Endothelial cell of umbilical vein (primary cell): ENCODE data around the gene GRAMD1B. TPM values are rescaled to one million over a fixed set of nuclear protein-coding genes. Genes with fewer than 3 reads are reported as not detected.
"Not testable (repeated sequence)": the region's sequence is repeated elsewhere in the genome, so short reads cannot be mapped to it uniquely, and the experiment has no call there.

ENCODE experiments used
- BruUV-seq: library from RNA; stranded (reverse); fragments of 400-500 nt; replicated peaks from 2 replicates; lab custom pipeline; 2021; lab: Mats Ljungman, UMichigan
- CTCF ChIA-PET: fragments of 300-600, 350-600 bp; sonication (Branson Sonifier 250); formaldehyde crosslinking; loops from one replicate; lab custom pipeline; 2021; ENCODE audit warnings: antibody characterized with exemption, inconsistent platforms; lab: Charles Lee
- POLR2A ChIA-PET: fragments of 300-600, 350-600 bp; sonication (Branson Sonifier 250); formaldehyde crosslinking; loops from one replicate; lab custom pipeline; 2021; ENCODE audit warnings: antibody characterized with exemption, inconsistent platforms; lab: Charles Lee
- DNase-seq: peaks from one replicate; pipeline ENCODE4 v3.0.0-alpha.2; 2011; ENCODE audit warnings: low read depth, low spot score
- FAIRE-seq: peaks from 2 replicates; lab custom pipeline; 2011; peaks lifted over from hg19 to GRCh38; lab: Jason Lieb, UNC
- H2AFZ ChIP-seq: 2 replicates; pipeline ENCODE4 v1.6.0; 2012; ENCODE audit warnings: low read depth, low read length, control low read depth, inconsistent platforms
- H3K27ac ChIP-seq: 2 replicates; pipeline ENCODE4 v1.5.1; 2011; ENCODE audit warnings: low read depth, mild to moderate bottlenecking, control low read depth, low read length, moderate library complexity; ENCODE audit not compliant: insufficient read depth
- H3K27me3 ChIP-seq, 2 experiments: 2 replicates each; pipeline versions ENCODE4 v1.6.0 to v1.6.1; 2011; ENCODE audit warnings: low read length in 2 of 2, mixed read lengths in 1 of 2; ENCODE audit not compliant: control insufficient read depth in 2 of 2, insufficient read depth in 2 of 2
- H3K36me3 ChIP-seq, 2 experiments: 2 replicates in 1 of 2; 3 replicates in 1 of 2; pipeline ENCODE4 v1.5.1; 2011; ENCODE audit warnings: low read length in 2 of 2, mild to moderate bottlenecking in 1 of 2, moderate library complexity in 1 of 2; ENCODE audit not compliant: control insufficient read depth in 2 of 2, insufficient read depth in 2 of 2; ENCODE audit errors: extremely low read depth in 1 of 2
- H3K4me1 ChIP-seq: 3 replicates; pipeline ENCODE4 v1.5.1; 2011; ENCODE audit warnings: mild to moderate bottlenecking, low read length; ENCODE audit not compliant: control insufficient read depth, insufficient read depth; ENCODE audit errors: extremely low read depth
- H3K4me2 ChIP-seq: 2 replicates; pipeline ENCODE4 v1.6.1; 2011; ENCODE audit warnings: low read length, control low read depth, mixed read lengths; ENCODE audit not compliant: insufficient read depth
- H3K4me3 ChIP-seq, 3 experiments: fragments of 200-600 bp in 1 of 3; sonication (generic), shearing (Covaris generic) in 1 of 3; replicated peaks in 1 of 3; 2 replicates each; pipeline ENCODE4 v1.5.1; 2011 to 2016; ENCODE audit warnings: control low read depth in 3 of 3, low read length in 3 of 3, mild to moderate bottlenecking in 2 of 3, inconsistent platforms in 1 of 3, low read depth in 1 of 3, moderate library complexity in 1 of 3; ENCODE audit not compliant: insufficient read depth in 1 of 3
- H3K79me2 ChIP-seq: 2 replicates; pipeline ENCODE4 v1.6.0; 2012; ENCODE audit warnings: low read length, inconsistent platforms; ENCODE audit not compliant: control insufficient read depth, insufficient read depth
- H3K9ac ChIP-seq: replicated peaks from 2 replicates; pipeline ENCODE3; 2011; ENCODE audit warnings: low read length, control low read depth; ENCODE audit not compliant: insufficient read depth; ENCODE audit errors: extremely low read depth
- H3K9me1 ChIP-seq: replicated peaks from 3 replicates; pipeline ENCODE4 v1.6.0; 2011; ENCODE audit warnings: mild to moderate bottlenecking, low read length; ENCODE audit not compliant: control insufficient read depth, insufficient read depth; ENCODE audit errors: extremely low read depth
- H3K9me3 ChIP-seq: replicated peaks from 2 replicates; pipeline ENCODE4 v1.5.1; 2012; ENCODE audit warnings: low read length, inconsistent platforms; ENCODE audit not compliant: control insufficient read depth, insufficient read depth
- H4K20me1 ChIP-seq: replicated peaks from 2 replicates; pipeline ENCODE3; 2011; ENCODE audit warnings: mild to moderate bottlenecking, low read length; ENCODE audit not compliant: control insufficient read depth, insufficient read depth; ENCODE audit errors: extremely low read depth
- POLR2A ChIP-seq: IDR thresholded peaks from 2 replicates; pipeline ENCODE4 v1.6.1; 2012; ENCODE audit warnings: low read depth, mild to moderate bottlenecking, control low read depth, low read length
- dilution Hi-C: fragments of 300-500 bp; cut with MboI; formaldehyde crosslinking; loops from one replicate; pipeline ENCODE4 v1.15.0; 2019; ENCODE audit warnings: low sequenced_read_pairs; ENCODE audit not compliant: extremely low pct_ligation_motif_present
- intact Hi-C: fragments of 100-400 bp; cut with micrococcal nuclease; formaldehyde crosslinking; loops from one replicate; pipeline ENCODE4 v1.10.0; 2022
- polyA plus RNA-seq, 4 experiments: library from polyadenylated mRNA; depleted of rRNA in 3 of 4; stranded (reverse) in 3 of 4; unstranded in 1 of 4; fragments of >200 nt; gene quantifications; 2 replicates each; pipeline versions ENCODE4 v1.2.1 to v1.2.3, GENCODE V29; 2011 to 2012; ENCODE audit warnings: missing spikeins in 1 of 4
- total RNA-seq: library from RNA; stranded (reverse); gene quantifications from 2 replicates; pipeline ENCODE4 v1.2.3, GENCODE V29; 2021
- TF ChIP-seq, protein P1 (sequence below), 2 donors: IDR thresholded peaks; 1 replicate in 1 of 2; 2 replicates in 1 of 2; pipeline ENCODE4 v1.5.1; 2011; ENCODE audit warnings: low read length in 2 of 2, mild to moderate bottlenecking in 2 of 2, moderate library complexity in 2 of 2, control low read depth in 1 of 2, inconsistent platforms in 1 of 2, low read depth in 1 of 2; ENCODE audit not compliant: insufficient read depth in 1 of 2; ENCODE audit errors: extremely low read depth in 1 of 2

GRAMD1B gene
- total and polyA plus RNA-seq, 2 donors (not counting 3 experiments of a cell fraction or from before 2014, with no cell fraction given): 5.1 to 11.1 TPM

DNA sequence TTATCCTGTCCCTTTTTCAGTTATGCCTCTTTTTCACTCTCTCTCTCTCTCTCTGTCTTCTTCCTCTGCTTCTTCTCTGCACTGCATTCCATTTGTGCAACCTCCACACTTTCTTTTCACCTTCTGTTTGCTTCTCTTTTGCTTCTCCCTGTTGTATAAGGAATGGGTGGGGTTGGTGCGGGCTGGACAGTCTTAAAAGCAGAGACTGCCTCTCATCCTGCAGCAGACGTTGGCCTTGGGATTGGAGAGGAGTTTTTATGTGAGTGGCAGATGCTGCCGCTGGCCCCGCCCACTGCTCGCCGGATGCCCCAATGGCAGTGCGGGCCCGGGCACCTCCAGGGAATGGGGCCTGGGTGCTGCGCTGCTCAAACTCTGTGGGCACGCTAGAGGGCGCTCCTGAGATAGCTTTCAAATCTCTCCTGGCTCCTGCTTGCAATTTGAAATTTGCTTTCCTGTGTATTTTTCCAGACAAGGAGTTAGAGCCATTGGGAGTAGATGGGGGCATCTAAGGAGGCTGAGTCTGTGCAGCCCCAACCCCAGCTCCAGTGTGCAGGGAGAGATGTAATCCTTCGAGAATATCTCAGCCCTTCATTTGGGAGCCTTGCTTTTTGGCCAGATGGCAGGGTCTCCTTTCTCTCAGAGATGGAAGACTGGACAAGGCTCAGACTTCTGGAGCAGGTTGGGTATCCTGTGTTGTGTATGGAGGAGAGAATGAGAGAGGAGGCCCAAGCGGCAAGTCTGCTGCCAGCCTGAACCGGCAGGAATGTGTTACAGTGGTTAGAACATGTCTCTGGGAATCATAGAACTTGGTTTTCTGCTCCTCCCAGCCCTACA is 81.2 kb downstream of the GRAMD1B start:
- FAIRE-seq: peak; percentile 98
- POLR2A ChIA-PET: no interaction called here
- peaks cover 8% of the 10 kb centered on the region for H3K4me1 ChIP-seq

DNA sequence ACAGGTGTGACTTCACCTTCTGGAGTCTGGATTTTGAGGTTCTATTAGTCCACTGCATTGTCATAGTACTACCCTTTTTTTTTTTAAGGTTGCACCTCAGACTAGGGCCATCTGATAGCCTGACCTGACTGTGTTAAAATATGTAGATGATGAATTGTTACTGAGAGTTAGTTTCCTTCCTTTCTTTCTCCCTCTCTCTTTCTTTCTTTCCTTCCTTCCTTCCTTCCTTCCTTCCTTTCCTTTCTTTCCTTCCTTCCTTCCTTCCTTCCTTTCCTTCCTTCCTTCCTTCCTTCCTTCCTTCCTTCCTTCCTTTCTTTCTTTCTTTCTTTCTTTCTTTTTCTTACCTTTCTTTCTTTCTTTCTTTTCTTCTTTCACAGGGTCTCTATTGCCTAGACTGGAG is 83.2 kb downstream of the GRAMD1B start:
- H3K9me1 ChIP-seq, H3K4me3 ChIP-seq, H3K9me3 ChIP-seq, FAIRE-seq, H3K4me1 ChIP-seq, dilution Hi-C loops, H3K36me3 ChIP-seq, DNase-seq, H3K27me3 ChIP-seq, H3K79me2 ChIP-seq, H3K27ac ChIP-seq, H4K20me1 ChIP-seq, H3K9ac ChIP-seq, intact Hi-C loops, H3K4me2 ChIP-seq, BruUV-seq, H2AFZ ChIP-seq: not testable (repeated sequence)
- POLR2A ChIA-PET: interaction anchor here (0.5 kb wide), 1 partner anchor 28 kb away, joined by 3 read pairs; no protein-coding TSS in a partner anchor
- CTCF ChIA-PET: interaction anchor here (1.1 to 1.5 kb wide), 4 partner anchors 41 to 195 kb away, joined by 4 to 10 read pairs (median 5); no protein-coding TSS in a partner anchor

More for the DNA sequence above, 81.2 kb downstream of the GRAMD1B start:
- no peak overlapping the region for H3K27ac ChIP-seq
- peak overlapping the region; percentile 8 for H2AFZ ChIP-seq
- no peaks in the 10 kb centered on the region for H4K20me1 ChIP-seq
- H3K4me2 ChIP-seq: no peak overlapping the region
- H3K36me3 ChIP-seq: no peaks in the 10 kb centered on the region
- BruUV-seq: no TSS peak
- dilution Hi-C loops: no loop called here
- H3K27me3 ChIP-seq: no peaks in the 10 kb centered on the region
- peak; percentile 83 for DNase-seq
- H3K9me3 ChIP-seq: no peaks in the 10 kb centered on the region
- intact Hi-C loops: loop anchor here (1.0 kb wide), 3 partner anchors 44 to 196 kb away; no protein-coding TSS in a partner anchor
- H3K9ac ChIP-seq: no peak overlapping the region
- no peaks in the 10 kb centered on the region for H3K79me2 ChIP-seq
- H3K4me3 ChIP-seq: no peak overlapping the region
- no peaks in the 10 kb centered on the region for H3K9me1 ChIP-seq
- CTCF ChIA-PET: interaction anchor here (0.7 to 3.2 kb wide), 29 partner anchors 8 to 560 kb away, joined by 3 to 31 read pairs (median 5); no protein-coding TSS in a partner anchor
- no peak for TF ChIP-seq POLR2A
- TF ChIP-seq, protein P1, sequence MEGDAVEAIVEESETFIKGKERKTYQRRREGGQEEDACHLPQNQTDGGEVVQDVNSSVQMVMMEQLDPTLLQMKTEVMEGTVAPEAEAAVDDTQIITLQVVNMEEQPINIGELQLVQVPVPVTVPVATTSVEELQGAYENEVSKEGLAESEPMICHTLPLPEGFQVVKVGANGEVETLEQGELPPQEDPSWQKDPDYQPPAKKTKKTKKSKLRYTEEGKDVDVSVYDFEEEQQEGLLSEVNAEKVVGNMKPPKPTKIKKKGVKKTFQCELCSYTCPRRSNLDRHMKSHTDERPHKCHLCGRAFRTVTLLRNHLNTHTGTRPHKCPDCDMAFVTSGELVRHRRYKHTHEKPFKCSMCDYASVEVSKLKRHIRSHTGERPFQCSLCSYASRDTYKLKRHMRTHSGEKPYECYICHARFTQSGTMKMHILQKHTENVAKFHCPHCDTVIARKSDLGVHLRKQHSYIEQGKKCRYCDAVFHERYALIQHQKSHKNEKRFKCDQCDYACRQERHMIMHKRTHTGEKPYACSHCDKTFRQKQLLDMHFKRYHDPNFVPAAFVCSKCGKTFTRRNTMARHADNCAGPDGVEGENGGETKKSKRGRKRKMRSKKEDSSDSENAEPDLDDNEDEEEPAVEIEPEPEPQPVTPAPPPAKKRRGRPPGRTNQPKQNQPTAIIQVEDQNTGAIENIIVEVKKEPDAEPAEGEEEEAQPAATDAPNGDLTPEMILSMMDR (IDR thresholded peaks at IDR 0.05; ENCODE audit: extremely low read depth in 1 of 2, insufficient read depth in 1 of 2, low read depth in 1 of 2, low read length in 2 of 2): peak; percentile 93 to 97
